Kidney (tissue), 14 donors: ENCODE data around the gene IL1RAPL2. TPM values are rescaled to one million over a fixed set of nuclear protein-coding genes. Genes with fewer than 3 reads are reported as not detected.
A peak's percentile ranks its signal among the peaks of the same experiment; 100 is the strongest.
"Not testable (repeated sequence)": the region's sequence is repeated elsewhere in the genome, so short reads cannot be mapped to it uniquely, and the experiment has no call there.

Experiments used
- DNase-seq, 5 donors: peaks; one replicate each; pipeline ENCODE4 v3.0.0-alpha.2; 2013 to 2020
- FAIRE-seq: peaks from 2 replicates; lab custom pipeline; 2012; peaks lifted over from hg19 to GRCh38; lab: Jason Lieb, UNC
- H3K27ac ChIP-seq, 2 donors: one replicate each; pipeline ENCODE4 v1.7.0; 2013; ENCODE audit warnings: low read depth in 2 of 2, low read length in 2 of 2, inconsistent platforms in 1 of 2
- H3K27me3 ChIP-seq: one replicate; pipeline ENCODE4 v1.7.1; 2013; ENCODE audit warnings: low read length, inconsistent platforms; ENCODE audit not compliant: control insufficient read depth, insufficient read depth
- H3K36me3 ChIP-seq, 3 donors: one replicate each; pipeline versions ENCODE4 v1.7.0 to v1.7.1; 2013; ENCODE audit warnings: low read length in 3 of 3, control low read depth in 1 of 3, inconsistent platforms in 1 of 3; ENCODE audit not compliant: insufficient read depth in 3 of 3, control insufficient read depth in 2 of 3
- H3K4me1 ChIP-seq, 3 donors: one replicate each; pipeline versions ENCODE4 v1.7.0 to v1.7.1; 2013; ENCODE audit warnings: low read length in 3 of 3, inconsistent platforms in 1 of 3, low read depth in 1 of 3; ENCODE audit not compliant: control insufficient read depth in 2 of 3, insufficient read depth in 2 of 3
- H3K4me3 ChIP-seq, 3 donors: one replicate each; pipeline versions ENCODE4 v1.7.0 to v1.8.1; 2013; ENCODE audit warnings: low read length in 3 of 3, control low read depth in 1 of 3, inconsistent platforms in 1 of 3
- H3K9ac ChIP-seq, 3 donors: one replicate each; pipeline versions ENCODE4 v1.7.0 to v1.7.1; 2013; ENCODE audit warnings: low read length in 3 of 3, control low read depth in 1 of 3, inconsistent platforms in 1 of 3
- H3K9me3 ChIP-seq, 3 donors: one replicate each; pipeline versions ENCODE4 v1.7.0 to v1.7.1; 2013; ENCODE audit warnings: low read length in 3 of 3, control low read depth in 1 of 3, inconsistent platforms in 1 of 3; ENCODE audit not compliant: control insufficient read depth in 2 of 3, insufficient read depth in 1 of 3
- intact Hi-C: fragments of 100-400 bp; cut with DNase I; formaldehyde crosslinking; loops from one replicate; pipeline ENCODE4 v1.11.1; 2022
- polyA plus RNA-seq: library from polyadenylated mRNA; stranded (reverse); fragments of 350-450 nt; fragmentation: Illumina TruSeq; extraction: RNeasy Lipid Tissue Mini Kit (QIAGEN cat#74804); gene quantifications from one replicate; pipeline ENCODE4 v1.2.3, GENCODE V29; 2014; ENCODE audit warnings: low read depth, low replicate concordance; ENCODE audit not compliant: insufficient read depth
- total RNA-seq: library from RNA; stranded (reverse); fragmentation: NEBNext Ultra II Directional; extraction: Animal tissue kit (Norgen Biotek cat#: 25700); gene quantifications from one replicate; pipeline ENCODE4 v1.2.1, GENCODE V29; 2021
- TF ChIP-seq, protein P1 (sequence below): IDR thresholded peaks from 3 replicates; pipeline ENCODE4 v1.5.1; 2012; ENCODE audit warnings: mild to moderate bottlenecking, moderate library complexity, borderline replicate concordance; ENCODE audit not compliant: insufficient read depth; ENCODE audit errors: extremely low read depth
- donor health status: control.
- donor health status: control.
- donor health status: control.
- donor health status: control.
- donor health status: control.
- donor health status: DM: yes; HTN: yes; CAD: no.
- donor health status: Normal renal cell carcinoma (clear cell type).

IL1RAPL2 gene
- total and polyA plus RNA-seq, 2 donors from 2014 or later: 0.13 to 0.25 TPM

DNA sequence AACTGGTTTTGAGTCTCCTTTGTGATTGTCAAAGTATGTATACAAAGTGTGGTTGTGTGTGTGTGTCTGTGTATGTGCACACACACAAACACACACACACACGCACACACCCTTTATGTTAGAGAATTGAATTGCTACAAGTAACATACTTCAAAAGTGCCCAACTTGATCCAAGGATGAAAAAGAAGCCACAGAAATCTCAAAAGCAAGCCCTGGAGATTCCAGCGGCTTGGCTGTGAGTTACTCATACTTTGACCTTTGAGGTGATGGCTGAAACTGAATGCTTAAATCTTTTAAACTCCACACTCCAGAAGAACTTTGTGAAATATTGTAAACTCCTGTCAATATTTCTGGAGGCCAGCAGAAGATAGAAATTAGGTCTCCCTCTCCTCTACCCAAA lies 1087.9 kb downstream of the IL1RAPL2 start:
- TF ChIP-seq, protein P1, sequence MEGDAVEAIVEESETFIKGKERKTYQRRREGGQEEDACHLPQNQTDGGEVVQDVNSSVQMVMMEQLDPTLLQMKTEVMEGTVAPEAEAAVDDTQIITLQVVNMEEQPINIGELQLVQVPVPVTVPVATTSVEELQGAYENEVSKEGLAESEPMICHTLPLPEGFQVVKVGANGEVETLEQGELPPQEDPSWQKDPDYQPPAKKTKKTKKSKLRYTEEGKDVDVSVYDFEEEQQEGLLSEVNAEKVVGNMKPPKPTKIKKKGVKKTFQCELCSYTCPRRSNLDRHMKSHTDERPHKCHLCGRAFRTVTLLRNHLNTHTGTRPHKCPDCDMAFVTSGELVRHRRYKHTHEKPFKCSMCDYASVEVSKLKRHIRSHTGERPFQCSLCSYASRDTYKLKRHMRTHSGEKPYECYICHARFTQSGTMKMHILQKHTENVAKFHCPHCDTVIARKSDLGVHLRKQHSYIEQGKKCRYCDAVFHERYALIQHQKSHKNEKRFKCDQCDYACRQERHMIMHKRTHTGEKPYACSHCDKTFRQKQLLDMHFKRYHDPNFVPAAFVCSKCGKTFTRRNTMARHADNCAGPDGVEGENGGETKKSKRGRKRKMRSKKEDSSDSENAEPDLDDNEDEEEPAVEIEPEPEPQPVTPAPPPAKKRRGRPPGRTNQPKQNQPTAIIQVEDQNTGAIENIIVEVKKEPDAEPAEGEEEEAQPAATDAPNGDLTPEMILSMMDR: no peak
- H3K36me3 ChIP-seq: no peaks in the 10 kb centered on the region
- intact Hi-C loops: no loop called here
- no peak for DNase-seq
- no peak for FAIRE-seq
- H3K4me3 ChIP-seq: no peak overlapping the region
- H3K27ac ChIP-seq: no peak overlapping the region
- H3K4me1 ChIP-seq: no peaks in the 10 kb centered on the region
- no peaks in the 10 kb centered on the region for H3K27me3 ChIP-seq
- no peak overlapping the region for H3K9ac ChIP-seq
- H3K9me3 ChIP-seq: no peaks in the 10 kb centered on the region

DNA sequence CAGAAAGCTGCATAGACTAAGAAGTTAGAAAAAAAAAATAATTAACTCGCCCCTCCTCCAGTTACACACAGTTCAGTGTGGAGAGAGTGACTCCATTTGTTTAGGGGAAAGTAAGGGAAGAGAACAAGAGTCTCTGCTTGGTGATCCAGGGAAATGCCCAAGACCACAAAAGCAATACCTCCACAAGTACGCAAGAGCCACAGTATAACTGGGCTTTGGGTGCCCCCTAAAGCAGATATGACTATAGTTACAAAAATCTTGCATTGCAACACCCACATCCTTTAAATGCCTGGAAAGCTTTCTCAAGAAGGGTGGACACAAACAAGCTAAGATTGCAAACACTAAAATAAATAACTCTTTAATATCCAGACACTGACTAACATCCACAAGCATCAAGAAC lies 1092.1 kb downstream of the IL1RAPL2 start:
- intact Hi-C loops: no loop called here
- no peak for FAIRE-seq

DNA sequence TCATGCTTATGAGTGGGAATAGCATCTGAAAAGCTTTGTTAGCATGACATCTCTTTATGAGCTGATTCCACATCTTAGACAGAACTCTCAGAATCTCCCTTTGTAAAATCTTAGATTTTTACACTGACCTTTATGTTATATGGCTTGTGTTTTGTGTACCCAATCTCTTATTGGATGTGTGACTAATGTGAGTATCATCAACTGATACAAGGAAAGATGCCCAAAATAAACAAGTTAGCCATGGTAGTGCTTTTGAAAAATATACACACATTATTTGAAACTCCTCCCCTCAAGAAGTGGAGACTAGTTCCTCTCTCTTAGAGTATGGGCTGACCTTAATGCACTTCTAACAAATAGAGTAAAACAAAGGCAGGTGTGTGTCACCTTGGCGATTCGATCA lies 1096.2 kb downstream of the IL1RAPL2 start:
- FAIRE-seq (no peak), DNase-seq (no peak)
- no peaks in the 10 kb centered on the region for H3K27me3 ChIP-seq
- H3K9me3 ChIP-seq: no peaks in the 10 kb centered on the region
- no peaks in the 10 kb centered on the region for H3K4me1 ChIP-seq
- TF ChIP-seq, protein P1: no peak
- no peak overlapping the region for H3K4me3 ChIP-seq
- no peaks in the 10 kb centered on the region for H3K36me3 ChIP-seq
- intact Hi-C loops: no loop called here
- no peak overlapping the region for H3K9ac ChIP-seq
- no peak overlapping the region for H3K27ac ChIP-seq

More for the DNA sequence above, 1092.1 kb downstream of the IL1RAPL2 start:
- Histone ChIP-seq H3K4me3 (no peak overlapping the region), H3K27ac (no peak overlapping the region), H3K4me1 (no peaks in the 10 kb centered on the region), H3K27me3 (no peaks in the 10 kb centered on the region), H3K9ac (no peak overlapping the region), H3K9me3 (no peaks in the 10 kb centered on the region), H3K36me3 (no peaks in the 10 kb centered on the region)
- DNase-seq: no peak
- TF ChIP-seq, protein P1: no peak

DNA sequence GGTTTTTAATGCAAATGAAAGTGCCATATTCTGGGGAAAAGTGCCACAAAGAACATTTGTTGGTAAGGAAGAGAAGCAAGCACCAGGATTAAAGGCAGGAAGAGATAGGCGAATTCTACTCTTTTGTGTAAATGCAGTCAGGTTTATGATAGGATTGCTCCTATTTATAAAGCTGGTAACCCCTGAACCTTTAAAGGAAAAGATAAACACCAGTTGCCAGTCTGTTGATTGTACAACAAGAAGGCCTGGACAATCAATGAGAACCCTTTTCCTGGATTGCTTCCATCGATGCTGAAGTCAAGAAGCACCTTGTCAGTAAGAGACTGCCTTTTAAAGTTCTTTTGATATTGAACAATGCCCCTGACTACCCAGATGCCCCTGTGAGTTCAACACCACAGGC lies 1098.2 kb downstream of the IL1RAPL2 start:
- H3K9ac ChIP-seq: no peak overlapping the region
- FAIRE-seq: no peak

DNA sequence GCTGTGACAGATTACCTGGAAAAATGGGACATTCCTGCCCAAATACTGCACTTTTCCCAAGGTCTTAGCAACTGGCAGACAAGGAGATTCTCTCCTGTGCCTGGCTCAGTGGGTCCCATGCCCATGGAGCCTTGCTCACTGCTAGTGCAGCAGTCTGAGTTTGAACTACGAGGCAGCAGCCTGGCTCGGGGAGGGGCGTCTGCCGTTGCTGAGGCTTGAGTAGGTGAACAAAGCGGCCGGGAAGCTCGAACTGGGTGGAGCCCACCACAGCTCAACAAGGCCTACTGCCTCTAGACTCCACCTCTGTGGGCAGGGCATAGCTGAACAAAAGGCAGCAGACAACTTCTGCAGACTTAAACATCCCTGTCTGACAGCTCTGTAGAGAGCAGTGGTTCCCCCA lies 1118.3 kb downstream of the IL1RAPL2 start:
- H3K9ac ChIP-seq, FAIRE-seq, intact Hi-C loops, H3K4me1 ChIP-seq, H3K36me3 ChIP-seq, H3K9me3 ChIP-seq, H3K27me3 ChIP-seq, H3K27ac ChIP-seq, H3K4me3 ChIP-seq: not testable (repeated sequence)
- peak in 1 of 5 donors; percentile 54 for DNase-seq

More for the DNA sequence above, 1098.2 kb downstream of the IL1RAPL2 start:
- Histone ChIP-seq H3K4me1 (no peaks in the 10 kb centered on the region), H3K36me3 (no peaks in the 10 kb centered on the region), H3K27ac (no peak overlapping the region), H3K9me3 (no peaks in the 10 kb centered on the region), H3K4me3 (no peak overlapping the region), H3K27me3 (no peaks in the 10 kb centered on the region)
- intact Hi-C loops: no loop called here
- DNase-seq: no peak
- TF ChIP-seq, protein P1: no peak
